GM19193 (cell line): ENCODE data around the gene PHF12.

ENCODE experiments used
- POLR2A ChIP-seq: IDR thresholded peaks from 4 replicates; pipeline ENCODE4 v1.6.1; 2011; ENCODE audit not compliant: insufficient read depth, insufficient read length; ENCODE audit errors: extremely low read depth

Gene PHF12

DNA sequence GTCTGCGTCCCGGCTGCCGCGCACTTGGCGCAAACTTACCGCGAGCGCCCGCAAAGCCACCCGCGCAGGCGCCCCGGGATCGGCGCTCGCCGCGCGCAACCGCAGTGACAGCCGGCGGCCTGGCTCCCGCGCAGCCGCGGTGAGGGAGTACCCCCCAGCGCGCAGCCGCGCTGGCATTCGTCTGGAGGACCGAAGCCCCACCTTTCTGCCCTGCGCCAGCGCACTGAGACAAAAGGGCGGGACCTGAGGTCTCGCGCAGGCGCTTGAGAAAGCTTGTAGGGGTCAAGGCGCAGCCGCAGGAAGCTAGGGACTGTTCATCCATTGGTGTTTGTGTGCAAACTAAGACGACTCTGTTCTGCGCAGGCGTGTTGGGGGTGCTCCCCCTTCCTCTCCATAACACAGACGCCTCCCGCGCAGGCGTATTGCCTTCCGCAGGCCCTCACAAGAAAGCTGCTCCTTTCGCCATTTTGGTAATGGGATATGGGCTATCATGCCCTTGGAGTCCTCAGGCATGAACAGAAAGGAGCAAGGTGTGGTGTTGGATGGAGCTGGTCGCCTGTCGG, at the start of gene PHF12:
TSS of gene PHF12 (minus strand) at position 91 of the 563 bp plus-strand sequence. CDS start 558 bp downstream, outside the sequence.
- peak; percentile 63 for TF ChIP-seq POLR2A

GRCh38 chr17:29000973-29001372, 49.7 kb upstream of the PHF12 start:
- no peak for TF ChIP-seq POLR2A

DNA sequence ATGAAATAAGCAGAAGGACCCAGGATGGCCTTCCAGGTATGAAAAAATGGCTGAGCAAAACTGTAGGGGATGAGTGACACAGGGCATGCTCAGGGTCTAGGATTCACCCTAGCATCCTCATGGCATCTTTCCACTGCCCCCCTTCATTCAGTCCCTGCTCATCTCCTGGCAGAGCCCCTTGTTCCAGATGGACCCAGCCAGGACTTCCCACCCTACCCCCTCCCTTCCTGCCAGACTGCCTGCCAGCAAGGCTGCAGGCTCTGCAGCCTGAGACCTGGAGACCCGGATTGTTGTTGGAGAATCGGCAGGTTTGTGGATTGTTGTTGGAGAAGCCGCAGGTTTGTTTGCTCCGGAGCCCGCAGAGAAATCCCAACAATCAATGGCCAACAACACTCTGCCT, 47.9 kb upstream of the PHF12 start:
- TF ChIP-seq POLR2A: no peak

DNA sequence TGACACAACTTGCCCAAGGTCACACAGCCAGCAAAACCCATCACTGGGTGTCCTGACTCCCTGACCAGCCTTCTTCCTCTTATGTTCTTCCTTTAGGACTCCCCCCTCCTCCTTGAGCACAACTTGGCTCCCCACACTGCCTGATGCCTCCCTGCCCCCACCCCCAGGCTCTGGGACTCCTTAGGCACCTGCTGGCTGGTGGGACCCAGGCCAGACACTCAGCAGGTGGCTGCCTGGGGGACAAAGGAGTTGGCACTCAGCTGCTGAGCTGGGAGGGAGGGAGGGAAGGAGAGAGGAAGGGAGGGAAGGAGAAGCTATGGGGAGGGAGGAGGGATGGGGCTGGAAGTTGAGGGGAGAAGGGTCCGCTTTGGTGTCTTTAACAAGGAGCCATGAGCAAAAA, 46.5 kb upstream of the PHF12 start:
- no peak for TF ChIP-seq POLR2A

DNA sequence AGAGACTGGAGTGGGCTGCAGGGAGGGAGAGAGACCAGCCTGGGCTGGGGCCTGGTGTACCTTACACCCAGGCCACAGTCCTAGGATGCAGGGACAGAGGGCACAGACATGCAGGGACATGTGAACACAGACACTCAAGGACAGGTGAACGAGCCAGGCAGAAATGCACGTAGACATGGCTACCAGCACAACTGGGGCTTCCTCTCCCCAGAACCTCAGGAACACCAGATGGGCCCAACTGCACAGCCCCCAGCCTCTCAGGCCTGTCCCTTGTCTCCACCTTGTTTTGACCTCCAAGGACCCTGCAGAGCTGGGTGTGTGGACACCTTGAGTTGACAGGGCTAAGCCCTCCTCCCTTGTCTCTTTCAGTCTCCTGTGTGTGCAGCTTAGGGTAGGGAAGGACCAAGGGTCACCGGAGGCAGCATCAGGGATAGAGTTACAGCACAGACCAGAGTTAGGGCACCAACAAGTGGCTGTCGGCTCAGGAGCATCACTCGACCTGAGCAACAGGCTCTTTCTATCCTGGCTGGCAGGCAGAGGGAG, 45.3 kb upstream of the PHF12 start:
- TF ChIP-seq POLR2A: no peak

GRCh38 chr17:28993645-28994426, 42.5 kb upstream of the PHF12 start:
- no peak for TF ChIP-seq POLR2A

GRCh38 chr17:28992625-28993600, 41.6 kb upstream of the PHF12 start:
- no peak for TF ChIP-seq POLR2A

- TF ChIP-seq POLR2A: no peak
These were observed 40.9 kb upstream of the PHF12 start for GRCh38 chr17:28992185-28992584.

- no peak for TF ChIP-seq POLR2A
These were observed 40.5 kb upstream of the PHF12 start for GRCh38 chr17:28991779-28992178.

GRCh38 chr17:28989028-28989427, 37.7 kb upstream of the PHF12 start:
- no peak for TF ChIP-seq POLR2A

DNA sequence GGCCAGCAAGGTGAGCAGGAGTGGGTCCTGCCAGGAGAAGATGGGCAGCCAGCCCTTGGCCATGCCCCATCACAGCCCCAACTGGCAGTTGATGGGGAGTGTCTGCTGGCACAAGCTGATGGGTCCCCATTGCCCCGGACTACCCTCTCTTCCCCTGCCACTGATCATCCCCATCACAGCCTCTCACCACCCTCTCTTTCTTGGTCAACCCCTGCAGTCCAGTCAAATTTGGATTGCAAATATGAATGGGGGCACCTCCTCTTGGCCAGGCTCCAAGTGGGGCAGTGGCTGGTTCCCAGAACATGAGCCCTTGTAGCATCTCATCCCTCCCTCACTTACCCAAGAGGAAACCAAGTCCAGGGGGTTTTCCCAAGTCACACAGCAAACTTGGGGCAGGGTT, 37.2 kb upstream of the PHF12 start:
- TF ChIP-seq POLR2A: no peak

DNA sequence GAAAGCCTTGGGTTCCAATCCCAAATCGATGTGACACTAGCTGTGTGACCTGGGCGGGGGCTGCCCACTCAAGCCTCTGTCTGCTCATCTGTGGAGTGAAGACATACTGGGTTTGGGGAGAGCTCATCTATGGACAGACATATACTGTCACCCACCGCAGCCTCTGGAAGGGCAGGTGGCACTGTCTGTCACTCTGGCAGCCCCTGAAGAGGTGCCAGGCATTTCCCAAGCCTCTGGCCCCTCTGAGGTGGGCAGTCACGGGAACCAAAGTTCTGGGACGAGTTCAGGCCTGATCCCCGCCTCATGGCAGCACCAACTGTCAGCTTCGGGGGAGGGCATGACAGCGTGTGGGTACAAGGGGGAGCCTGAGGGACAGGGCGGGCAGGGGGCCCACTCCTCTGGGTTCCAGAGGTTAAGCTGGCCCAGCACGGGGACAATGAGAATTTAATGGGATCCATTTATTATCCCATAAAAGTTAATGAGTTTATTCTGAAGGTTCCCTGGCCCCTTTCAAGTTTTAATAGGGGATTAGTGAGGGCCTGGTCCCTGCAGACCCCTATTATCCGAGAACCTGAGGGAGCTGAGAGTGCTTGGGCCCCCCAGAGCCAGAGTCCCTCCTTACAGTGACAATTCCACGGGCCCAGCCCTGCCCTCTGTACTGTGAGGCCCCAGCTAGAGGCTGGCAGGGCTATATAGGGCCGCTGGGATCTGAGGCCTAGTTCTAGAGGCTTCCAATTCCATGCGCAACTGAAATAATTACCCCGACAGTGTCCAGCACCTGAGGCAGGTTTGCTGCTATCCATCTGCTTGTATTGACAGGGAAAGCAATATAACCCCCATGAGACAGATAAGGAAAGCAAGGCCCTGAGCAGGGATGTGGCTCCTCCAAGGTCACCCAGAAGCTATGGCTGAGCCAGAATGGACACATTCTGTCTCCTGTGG, 35.7 kb upstream of the PHF12 start:
- no peak for TF ChIP-seq POLR2A

DNA sequence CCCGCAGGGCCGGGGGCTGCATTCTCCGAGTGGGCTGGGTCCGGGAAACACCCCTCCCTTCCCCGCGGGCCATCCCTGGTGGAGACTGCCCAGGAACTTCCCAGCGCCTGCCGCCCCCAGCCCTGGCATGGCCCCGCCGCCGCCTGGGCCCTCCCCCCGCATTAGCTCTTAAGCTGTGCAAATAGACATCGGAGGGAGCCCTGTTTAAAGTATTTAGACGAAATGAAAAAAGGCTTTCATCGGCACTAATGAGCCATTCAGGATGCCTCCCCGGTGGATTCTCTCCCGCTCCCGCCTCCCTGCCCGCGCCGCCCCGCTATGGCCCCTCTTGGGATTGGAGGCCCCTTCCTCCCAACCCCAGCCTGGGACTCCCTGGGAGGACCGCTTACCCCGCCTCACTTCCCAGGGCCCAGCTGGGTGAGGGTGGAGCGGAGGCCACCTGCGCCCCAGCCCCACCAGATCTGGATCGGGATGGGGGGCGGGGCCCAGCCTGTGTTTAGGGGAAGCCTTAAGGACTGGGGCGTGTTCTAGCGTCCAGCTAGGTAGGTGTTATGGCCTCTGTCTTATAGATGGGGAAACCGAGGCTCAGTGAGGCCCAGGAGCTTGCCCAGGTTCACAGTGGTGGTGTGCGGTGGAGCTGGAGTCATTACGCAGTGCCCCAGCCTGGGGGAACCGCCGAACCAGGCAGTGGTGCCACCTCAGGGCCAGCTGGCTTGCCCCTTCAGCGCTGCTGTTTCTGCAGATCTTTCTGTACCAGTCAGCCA, 34.8 kb upstream of the PHF12 start:
- TF ChIP-seq POLR2A: no peak
